Subcutaneous abdominal adipose tissue (tissue), 5 donors: ENCODE data around the gene RADIL.

Experiments used
- H3K27ac ChIP-seq: one replicate; pipeline ENCODE4 v1.7.0; 2013; ENCODE audit warnings: low read depth, mild to moderate bottlenecking, inconsistent platforms, low read length, moderate library complexity
- H3K27me3 ChIP-seq, 5 donors: one replicate each; pipeline ENCODE4 v1.7.0; 2013; ENCODE audit warnings: low read length in 5 of 5, inconsistent platforms in 1 of 5; ENCODE audit not compliant: control insufficient read depth in 5 of 5, insufficient read depth in 4 of 5
- H3K36me3 ChIP-seq, 5 donors: one replicate each; pipeline ENCODE4 v1.7.0; 2013; ENCODE audit warnings: low read length in 5 of 5; ENCODE audit not compliant: control insufficient read depth in 5 of 5, insufficient read depth in 5 of 5
- H3K4me1 ChIP-seq, 5 donors: one replicate each; pipeline ENCODE4 v1.7.0; 2013; ENCODE audit warnings: low read length in 5 of 5, mild to moderate bottlenecking in 3 of 5, moderate library complexity in 1 of 5; ENCODE audit not compliant: control insufficient read depth in 5 of 5, insufficient read depth in 5 of 5
- H3K4me3 ChIP-seq, 5 donors: one replicate each; pipeline ENCODE4 v1.7.0; 2013; ENCODE audit warnings: low read length in 5 of 5, low read depth in 1 of 5
- H3K9ac ChIP-seq, 5 donors: one replicate each; pipeline ENCODE4 v1.7.0; 2013; ENCODE audit warnings: low read length in 5 of 5, mild to moderate bottlenecking in 4 of 5, moderate library complexity in 3 of 5
- H3K9me3 ChIP-seq, 5 donors: one replicate each; pipeline ENCODE4 v1.7.0; 2013; ENCODE audit warnings: low read length in 5 of 5; ENCODE audit not compliant: control insufficient read depth in 5 of 5
- donor health status: healthy.
- donor health status: healthy.
- donor health status: healthy.
- donor health status: healthy.
- donor health status: healthy.

Gene RADIL

GRCh38 chr7:4884164-4884563, 648 bp upstream of the RADIL start:
- Histone ChIP-seq H3K27ac (no peak overlapping the region), H3K4me3 (no peak overlapping the region), H3K9ac (no peak overlapping the region), H3K4me1 (peaks cover 3 to 31% (median 21%) of the 10 kb centered on the region in 5 donors), H3K27me3 (peaks cover 0 to 11% (median 0%) of the 10 kb centered on the region in 5 donors), H3K9me3 (no peaks in the 10 kb centered on the region), H3K36me3 (no peaks in the 10 kb centered on the region)

GRCh38 chr7:4883033-4883371, 514 bp downstream of the RADIL start:
- H3K9ac ChIP-seq = peak overlapping the region in 2 of 5 donors; percentile 25 to 30
- peak overlapping the region; percentile 50 for H3K27ac ChIP-seq

GRCh38 chr7:4882169-4883032, 1.1 kb downstream of the RADIL start:
- Histone ChIP-seq H3K9ac (peak overlapping the region; percentile 35 to 72 (median 56)), H3K9me3 (no peaks in the 10 kb centered on the region), H3K36me3 (peaks cover 0 to 7% (median 4%) of the 10 kb centered on the region in 5 donors), H3K4me1 (peaks cover 3 to 38% (median 24%) of the 10 kb centered on the region in 5 donors), H3K27me3 (peaks cover 0 to 11% (median 0%) of the 10 kb centered on the region in 5 donors), H3K27ac (peak overlapping the region; percentile 50), H3K4me3 (peak overlapping the region; percentile 58 to 77 (median 66))

More at GRCh38 chr7:4883033-4883371, 514 bp downstream of the RADIL start:
- H3K36me3 ChIP-seq = peaks cover 0 to under 1% (median 0%) of the 10 kb centered on the region in 5 donors
- no peaks in the 10 kb centered on the region for H3K9me3 ChIP-seq
- H3K4me1 ChIP-seq = peaks cover 3 to 38% (median 24%) of the 10 kb centered on the region in 5 donors
- H3K4me3 ChIP-seq = peak overlapping the region; percentile 58 to 77 (median 66)
- H3K27me3 ChIP-seq = peaks cover 0 to 11% (median 0%) of the 10 kb centered on the region in 5 donors

GRCh38 chr7:4880218-4880617, 3.3 kb downstream of the RADIL start:
- peaks cover 0 to 11% (median 0%) of the 10 kb centered on the region in 5 donors for H3K27me3 ChIP-seq
- no peaks in the 10 kb centered on the region for H3K9me3 ChIP-seq
- no peak overlapping the region for H3K9ac ChIP-seq
- H3K27ac ChIP-seq = no peak overlapping the region
- H3K4me1 ChIP-seq = peaks cover 3 to 38% (median 24%) of the 10 kb centered on the region in 5 donors
- peak overlapping the region in 4 of 5 donors; percentile 18 to 46 (median 42) for H3K4me3 ChIP-seq
- H3K36me3 ChIP-seq = peaks cover 0 to 10% (median 9%) of the 10 kb centered on the region in 5 donors

GRCh38 chr7:4879396-4880081, 4.0 kb downstream of the RADIL start:
- H3K36me3 ChIP-seq = peaks cover 0 to 10% (median 9%) of the 10 kb centered on the region in 5 donors
- H3K4me1 ChIP-seq = peaks cover 3 to 38% (median 24%) of the 10 kb centered on the region in 5 donors
- H3K9me3 ChIP-seq = no peaks in the 10 kb centered on the region
- H3K9ac ChIP-seq = no peak overlapping the region
- peak overlapping the region in 4 of 5 donors; percentile 29 to 46 (median 36) for H3K4me3 ChIP-seq
- peaks cover 0 to 11% (median 0%) of the 10 kb centered on the region in 5 donors for H3K27me3 ChIP-seq
- H3K27ac ChIP-seq = no peak overlapping the region

GRCh38 chr7:4878336-4879335, 4.9 kb downstream of the RADIL start:
- peaks cover 0 to 7% (median 0%) of the 10 kb centered on the region in 5 donors for H3K27me3 ChIP-seq
- no peak overlapping the region for H3K27ac ChIP-seq
- H3K9ac ChIP-seq = no peak overlapping the region
- H3K9me3 ChIP-seq = no peaks in the 10 kb centered on the region
- peak overlapping the region in 2 of 5 donors; percentile 40 to 46 for H3K4me3 ChIP-seq
- H3K4me1 ChIP-seq = peaks cover 3 to 38% (median 24%) of the 10 kb centered on the region in 5 donors
- peaks cover 0 to 10% (median 9%) of the 10 kb centered on the region in 5 donors for H3K36me3 ChIP-seq

- no peak overlapping the region for H3K27ac ChIP-seq
- no peak overlapping the region for H3K4me3 ChIP-seq
- H3K9me3 ChIP-seq = no peaks in the 10 kb centered on the region
- peaks cover 0 to 2% (median 0%) of the 10 kb centered on the region in 5 donors for H3K27me3 ChIP-seq
- peaks cover 0 to 22% (median 9%) of the 10 kb centered on the region in 5 donors for H3K4me1 ChIP-seq
- H3K9ac ChIP-seq = no peak overlapping the region
- H3K36me3 ChIP-seq = peaks cover 0 to 10% (median 9%) of the 10 kb centered on the region in 5 donors
Measured at GRCh38 chr7:4876586-4876985, 6.9 kb downstream of the RADIL start.

- Histone ChIP-seq H3K36me3 (peaks cover 0 to 10% (median 9%) of the 10 kb centered on the region in 5 donors), H3K9me3 (no peaks in the 10 kb centered on the region), H3K9ac (no peak overlapping the region), H3K27ac (no peak overlapping the region), H3K27me3 (peaks cover 0 to 2% (median 0%) of the 10 kb centered on the region in 5 donors), H3K4me3 (no peak overlapping the region), H3K4me1 (peaks cover 0 to 20% (median 8%) of the 10 kb centered on the region in 5 donors)
Measured at GRCh38 chr7:4875391-4875790, 8.1 kb downstream of the RADIL start.
